Measurements from ENCODE around the gene IL1RAPL1.

IL1RAPL1 gene

GRCh38 chrX:28960063-28960462, 372.8 kb downstream of the IL1RAPL1 start:
- in situ Hi-C loops (cut with MboI; ENCODE audit: low sequenced_read_pairs), result no loop called here

- in situ Hi-C loops (cut with MboI; ENCODE audit: low sequenced_read_pairs), result no loop called here
These were observed 379.1 kb downstream of the IL1RAPL1 start for GRCh38 chrX:28966331-28966730.

- in situ Hi-C loops (cut with MboI; ENCODE audit: low sequenced_read_pairs), result no loop called here
These were observed 381.9 kb downstream of the IL1RAPL1 start for GRCh38 chrX:28969126-28969525.

GRCh38 chrX:28979877-28980276, 392.6 kb downstream of the IL1RAPL1 start:
- in situ Hi-C loops (cut with MboI; ENCODE audit: low sequenced_read_pairs), result no loop called here

GRCh38 chrX:28981952-28982351, 394.7 kb downstream of the IL1RAPL1 start:
- in situ Hi-C loops (cut with MboI; ENCODE audit: low sequenced_read_pairs), result no loop called here

- in situ Hi-C loops (cut with MboI; ENCODE audit: low sequenced_read_pairs), result no loop called here
These were observed 401.0 kb downstream of the IL1RAPL1 start for GRCh38 chrX:28988246-28988645.

- in situ Hi-C loops (cut with MboI; ENCODE audit: low sequenced_read_pairs), result no loop called here
These were observed 410.6 kb downstream of the IL1RAPL1 start for GRCh38 chrX:28997706-28998463.

- in situ Hi-C loops (cut with MboI; ENCODE audit: low sequenced_read_pairs), result no loop called here
These were observed 411.4 kb downstream of the IL1RAPL1 start for GRCh38 chrX:28998609-28999135.

- in situ Hi-C loops (cut with MboI; ENCODE audit: low sequenced_read_pairs), result no loop called here
These were observed 425.6 kb downstream of the IL1RAPL1 start for GRCh38 chrX:29012867-29013266.

- in situ Hi-C loops (cut with MboI; ENCODE audit: low sequenced_read_pairs), result no loop called here
These were observed 436.0 kb downstream of the IL1RAPL1 start for GRCh38 chrX:29023207-29023606.

GRCh38 chrX:29024871-29025270, 437.6 kb downstream of the IL1RAPL1 start:
- in situ Hi-C loops (cut with MboI; ENCODE audit: low sequenced_read_pairs), result no loop called here

- in situ Hi-C loops (cut with MboI; ENCODE audit: low sequenced_read_pairs), result no loop called here
These were observed 452.3 kb downstream of the IL1RAPL1 start for GRCh38 chrX:29039501-29039900.

- in situ Hi-C loops (cut with MboI; ENCODE audit: low sequenced_read_pairs), result no loop called here
These were observed 452.9 kb downstream of the IL1RAPL1 start for GRCh38 chrX:29040160-29040559.

GRCh38 chrX:29042341-29042740, 455.1 kb downstream of the IL1RAPL1 start:
- in situ Hi-C loops (cut with MboI; ENCODE audit: low sequenced_read_pairs), result no loop called here

- in situ Hi-C loops (cut with MboI; ENCODE audit: low sequenced_read_pairs), result no loop called here
These were observed 456.5 kb downstream of the IL1RAPL1 start for GRCh38 chrX:29043746-29044145.

- in situ Hi-C loops (cut with MboI; ENCODE audit: low sequenced_read_pairs), result no loop called here
These were observed 457.4 kb downstream of the IL1RAPL1 start for GRCh38 chrX:29044423-29045184.

- in situ Hi-C loops (cut with MboI; ENCODE audit: low sequenced_read_pairs), result no loop called here
These were observed 478.2 kb downstream of the IL1RAPL1 start for GRCh38 chrX:29065477-29065876.

GRCh38 chrX:29066516-29066915, 479.3 kb downstream of the IL1RAPL1 start:
- in situ Hi-C loops (cut with MboI; ENCODE audit: low sequenced_read_pairs), result no loop called here

GRCh38 chrX:29067351-29067750, 480.1 kb downstream of the IL1RAPL1 start:
- in situ Hi-C loops (cut with MboI; ENCODE audit: low sequenced_read_pairs), result no loop called here

GRCh38 chrX:29071525-29072320, 484.5 kb downstream of the IL1RAPL1 start:
- in situ Hi-C loops (cut with MboI; ENCODE audit: low sequenced_read_pairs), result no loop called here

- in situ Hi-C loops (cut with MboI; ENCODE audit: low sequenced_read_pairs), result no loop called here
These were observed 495.3 kb downstream of the IL1RAPL1 start for GRCh38 chrX:29082558-29082957.

Measured in HL-60/S4 treated with retinoic acid at 250 ng/mL for 4 days and 3 days (cell line).